Measurements from ENCODE around the gene PRKG1. TPM values are rescaled to one million over a fixed set of nuclear protein-coding genes. Genes with fewer than 3 reads are reported as not detected.
"Not testable (repeated sequence)": the region's sequence is repeated elsewhere in the genome, so short reads cannot be mapped to it uniquely, and the experiment has no call there.

PRKG1 gene
- total and polyA plus RNA-seq, 12 donors, result 3.8 to 48.1 (median 29.9) TPM

DNA sequence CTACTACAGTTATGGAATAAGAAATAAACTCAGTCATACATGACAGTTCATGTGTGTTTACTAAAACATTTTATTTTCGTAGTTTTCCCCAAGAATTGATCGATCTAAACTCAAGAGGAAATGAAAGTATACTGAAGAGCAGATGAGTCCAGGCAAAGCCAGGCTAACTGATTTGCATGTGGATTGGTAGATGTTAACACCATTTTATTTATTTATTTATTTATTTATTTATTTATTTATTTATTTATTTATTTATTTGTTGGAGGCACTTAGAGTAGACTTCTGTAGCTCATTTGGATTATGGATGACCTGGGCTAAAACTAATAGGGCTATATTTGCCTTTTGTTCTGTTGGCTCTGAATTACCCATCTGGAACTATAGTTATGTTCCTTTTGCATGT lies 1171.3 kb downstream of the PRKG1 start:
- ATAC-seq (no peak), DNase-seq (no peak)
- no peak overlapping the region for H3K27ac ChIP-seq
- intact Hi-C loops (cut with DNase I), result no loop called here
- TF ChIP-seq, protein P1, sequence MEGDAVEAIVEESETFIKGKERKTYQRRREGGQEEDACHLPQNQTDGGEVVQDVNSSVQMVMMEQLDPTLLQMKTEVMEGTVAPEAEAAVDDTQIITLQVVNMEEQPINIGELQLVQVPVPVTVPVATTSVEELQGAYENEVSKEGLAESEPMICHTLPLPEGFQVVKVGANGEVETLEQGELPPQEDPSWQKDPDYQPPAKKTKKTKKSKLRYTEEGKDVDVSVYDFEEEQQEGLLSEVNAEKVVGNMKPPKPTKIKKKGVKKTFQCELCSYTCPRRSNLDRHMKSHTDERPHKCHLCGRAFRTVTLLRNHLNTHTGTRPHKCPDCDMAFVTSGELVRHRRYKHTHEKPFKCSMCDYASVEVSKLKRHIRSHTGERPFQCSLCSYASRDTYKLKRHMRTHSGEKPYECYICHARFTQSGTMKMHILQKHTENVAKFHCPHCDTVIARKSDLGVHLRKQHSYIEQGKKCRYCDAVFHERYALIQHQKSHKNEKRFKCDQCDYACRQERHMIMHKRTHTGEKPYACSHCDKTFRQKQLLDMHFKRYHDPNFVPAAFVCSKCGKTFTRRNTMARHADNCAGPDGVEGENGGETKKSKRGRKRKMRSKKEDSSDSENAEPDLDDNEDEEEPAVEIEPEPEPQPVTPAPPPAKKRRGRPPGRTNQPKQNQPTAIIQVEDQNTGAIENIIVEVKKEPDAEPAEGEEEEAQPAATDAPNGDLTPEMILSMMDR (IDR thresholded peaks at IDR 0.05), result no peak
- no peaks in the 10 kb centered on the region for H3K9me3 ChIP-seq
- no peak overlapping the region for H3K4me3 ChIP-seq
- H3K27me3 ChIP-seq, result no peaks in the 10 kb centered on the region
- H3K4me1 ChIP-seq, result peaks cover 0 to 7% (median 0%) of the 10 kb centered on the region in 9 donors
- WGBS, 2 donors, result 92 to 96% methylated on average over 2 of the region's 2 CpGs
- H3K36me3 ChIP-seq, result no peaks in the 10 kb centered on the region

DNA sequence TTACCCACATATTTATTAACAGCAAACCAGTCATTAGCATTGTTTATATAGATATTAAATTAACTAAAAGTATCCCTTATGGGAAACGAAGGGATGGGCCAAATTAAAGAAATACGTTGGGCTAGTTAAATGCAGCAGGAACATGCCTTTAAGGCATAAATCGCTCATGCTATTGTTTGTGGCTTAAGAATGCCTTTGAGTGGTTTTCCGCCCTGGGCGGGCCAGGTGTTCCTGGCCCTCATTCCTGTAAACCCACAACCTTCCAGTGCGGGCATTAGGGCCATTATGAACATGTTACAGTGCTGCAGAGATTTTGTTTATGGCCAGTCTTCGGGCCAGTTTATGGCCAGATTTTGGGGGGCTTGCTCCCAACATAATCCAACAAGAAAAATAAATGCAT lies 1173.6 kb downstream of the PRKG1 start:
- DNase-seq; intact Hi-C loops (cut with DNase I); H3K27ac ChIP-seq; H3K9me3 ChIP-seq; ATAC-seq; H3K4me3 ChIP-seq; H3K36me3 ChIP-seq; H3K27me3 ChIP-seq: not testable (repeated sequence)
- 92 to 95% methylated on average over 7 of the region's 7 CpGs for WGBS, 2 donors
- peaks cover 0 to 17% (median 0%) of the 10 kb centered on the region in 9 donors for H3K4me1 ChIP-seq

DNA sequence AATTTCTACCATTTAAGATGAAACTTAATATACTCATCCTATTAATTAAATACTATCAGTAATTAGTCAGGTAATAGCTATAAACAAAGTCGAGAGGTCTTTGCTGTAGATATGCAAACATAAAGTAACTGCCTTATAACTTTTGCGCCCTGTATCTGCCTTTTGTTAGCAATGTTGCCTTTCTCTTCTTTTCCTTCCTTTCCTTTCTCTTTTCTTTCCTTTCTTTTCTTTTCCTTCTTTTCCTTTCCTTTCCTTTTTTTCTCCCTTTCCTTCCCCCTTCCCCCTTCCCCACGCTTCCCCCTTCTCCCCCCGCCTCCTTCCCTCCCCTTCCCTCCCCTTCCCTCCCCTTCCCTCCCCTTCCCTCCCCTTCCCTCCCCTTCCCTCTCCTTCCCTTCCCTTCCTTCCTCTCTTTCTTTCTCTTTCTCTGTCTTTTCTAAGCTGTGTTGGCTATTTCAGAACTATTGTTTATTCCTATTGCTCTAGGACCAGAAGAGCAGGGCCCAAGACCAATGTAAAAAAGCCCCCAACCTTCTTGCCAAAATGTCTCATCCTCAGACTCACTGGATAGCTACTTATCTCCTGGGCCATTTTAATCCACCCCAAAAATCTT lies 1174.5 kb downstream of the PRKG1 start:
- Histone ChIP-seq H3K27me3 (no peaks in the 10 kb centered on the region), H3K27ac (no peak overlapping the region), H3K4me1 (peaks cover 0 to 17% (median 0%) of the 10 kb centered on the region in 9 donors), H3K36me3 (no peaks in the 10 kb centered on the region), H3K4me3 (no peak overlapping the region), H3K9me3 (no peaks in the 10 kb centered on the region)
- DNase-seq (no peak), ATAC-seq (no peak)
- WGBS, 2 donors, result 79 to 92% methylated on average over 4 of the region's 4 CpGs
- intact Hi-C loops (cut with DNase I), result no loop called here
- TF ChIP-seq, protein P1 (IDR thresholded peaks at IDR 0.05), result no peak

DNA sequence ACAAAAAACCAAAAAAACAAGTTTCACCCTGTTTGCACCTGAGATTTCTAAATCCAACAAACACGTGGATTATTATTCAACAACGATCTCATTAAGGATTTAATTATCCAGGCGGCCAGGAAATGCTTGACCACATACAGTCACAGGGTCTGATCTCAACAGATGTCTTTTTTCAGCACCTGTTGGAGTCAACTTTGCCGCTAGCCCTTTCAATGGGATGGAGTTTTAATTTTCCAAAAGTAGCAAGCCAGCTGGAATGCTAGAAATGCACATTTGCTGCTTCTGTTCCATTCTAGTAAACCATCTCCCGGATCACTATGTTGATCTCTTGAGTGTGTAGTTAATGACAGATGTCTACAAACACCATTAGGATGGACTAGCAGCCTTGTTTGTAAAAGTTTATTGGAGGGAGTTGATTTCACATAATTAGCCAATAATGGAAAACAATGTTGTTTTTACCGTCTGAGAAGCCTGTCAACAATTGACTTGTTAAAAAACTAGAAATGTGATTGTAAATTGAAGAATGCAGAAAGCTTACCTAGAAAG lies 1175.6 kb downstream of the PRKG1 start:
- no peak for ATAC-seq

More for the DNA sequence above, 1175.6 kb downstream of the PRKG1 start:
- Histone ChIP-seq H3K4me3 (no peak overlapping the region), H3K9me3 (no peaks in the 10 kb centered on the region), H3K27me3 (no peaks in the 10 kb centered on the region), H3K27ac (peak overlapping the region in 3 of 10 donors; percentile 22 to 46 (median 32)), H3K36me3 (no peaks in the 10 kb centered on the region), H3K4me1 (peaks cover 0 to 17% (median 0%) of the 10 kb centered on the region in 9 donors)
- DNase-seq, result no peak
- intact Hi-C loops (cut with DNase I), result no loop called here
- WGBS, 2 donors, result 76 to 77% methylated on average over 6 of the region's 6 CpGs
- TF ChIP-seq, protein P1 (IDR thresholded peaks at IDR 0.05), result no peak
